SKM-1 treated with dmso at 0.1 percent for 144 hours (cell line): ENCODE results near the gene DOCK4.
"Not testable (repeated sequence)": the region's sequence is repeated elsewhere in the genome, so short reads cannot be mapped to it uniquely, and the experiment has no call there.

Experiments used
- DNase-seq: peaks from one replicate; lab custom pipeline; 2025; ENCODE audit not compliant: unreplicated experiment; lab: John Stamatoyannopoulos, UW

The DOCK4 gene

DNA sequence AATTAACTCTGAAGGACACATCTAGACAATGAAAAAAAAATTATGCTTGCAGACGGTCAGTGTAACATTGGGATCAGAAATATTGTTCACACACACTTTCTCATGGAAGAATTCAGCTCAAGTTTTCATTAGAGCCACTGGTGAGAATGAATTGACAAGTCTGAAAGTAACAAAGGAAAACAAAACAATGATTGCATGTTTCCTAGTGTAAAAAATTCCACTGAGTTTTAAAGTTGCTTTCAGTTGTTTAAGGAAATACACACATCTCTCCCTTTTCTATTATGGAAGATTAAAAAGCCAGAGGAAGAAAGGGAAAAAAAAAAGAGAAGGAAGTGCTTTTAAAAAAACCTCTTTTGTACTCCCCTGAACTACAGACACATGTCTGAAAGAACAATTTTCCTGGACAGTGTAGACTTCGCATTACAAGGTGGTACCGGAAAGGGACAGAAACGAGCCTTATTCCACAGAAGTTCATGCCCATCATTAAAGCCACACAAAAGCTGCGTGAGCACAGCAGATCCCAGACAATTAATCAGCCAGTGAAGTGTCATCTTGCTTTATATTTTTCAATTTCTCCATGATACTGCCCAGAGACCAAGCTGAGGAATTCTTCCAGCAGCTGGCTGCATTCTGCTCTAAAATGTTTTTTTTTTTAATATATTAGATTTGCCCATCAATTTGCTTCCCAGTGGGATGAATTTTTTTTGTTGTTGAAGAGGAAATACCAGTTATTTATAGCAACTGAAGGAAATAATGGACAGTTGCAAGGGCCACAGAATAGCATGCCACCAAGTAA lies 294.8 kb downstream of the DOCK4 start:
- DNase-seq, result no peak

DNA sequence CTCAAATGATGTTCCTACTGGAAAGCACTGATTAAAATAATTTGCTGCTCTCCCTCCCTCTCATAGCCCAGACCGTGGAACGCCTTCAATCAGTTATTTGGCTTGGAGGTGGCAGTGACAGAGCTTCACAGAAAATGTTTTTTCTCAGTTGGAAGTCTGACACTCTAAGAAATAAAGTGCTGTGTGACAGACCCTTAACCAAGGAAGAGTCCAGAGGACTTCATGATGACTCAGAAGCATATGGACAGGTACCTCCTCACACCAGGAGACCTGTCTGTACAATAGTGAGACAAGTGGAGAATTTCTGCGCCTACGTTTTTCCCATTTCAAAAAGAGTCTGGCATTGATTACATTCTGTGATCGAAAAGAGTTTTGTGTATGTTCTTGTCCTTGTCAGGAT lies 295.5 kb downstream of the DOCK4 start:
- DNase-seq, result no peak

DNA sequence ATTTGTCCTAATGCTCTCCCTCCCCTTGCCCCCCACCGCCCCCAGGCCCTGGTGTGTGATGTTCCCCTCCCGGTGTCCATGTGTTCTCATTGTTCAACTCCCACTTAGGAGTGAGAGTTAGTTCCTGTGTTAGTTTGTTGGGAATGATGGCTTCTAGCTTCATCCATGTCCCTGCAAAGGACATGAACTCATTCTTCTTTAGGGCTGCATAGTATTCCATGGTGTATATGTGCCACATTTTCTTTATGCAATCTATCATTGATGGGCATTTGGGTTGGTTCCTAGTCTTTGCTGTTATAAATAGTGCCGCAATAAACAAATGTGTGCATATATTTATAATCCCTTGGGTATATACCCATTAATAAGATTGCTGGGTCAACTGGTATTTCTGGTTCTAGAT lies 297.5 kb downstream of the DOCK4 start:
- DNase-seq, result not testable (repeated sequence)

DNA sequence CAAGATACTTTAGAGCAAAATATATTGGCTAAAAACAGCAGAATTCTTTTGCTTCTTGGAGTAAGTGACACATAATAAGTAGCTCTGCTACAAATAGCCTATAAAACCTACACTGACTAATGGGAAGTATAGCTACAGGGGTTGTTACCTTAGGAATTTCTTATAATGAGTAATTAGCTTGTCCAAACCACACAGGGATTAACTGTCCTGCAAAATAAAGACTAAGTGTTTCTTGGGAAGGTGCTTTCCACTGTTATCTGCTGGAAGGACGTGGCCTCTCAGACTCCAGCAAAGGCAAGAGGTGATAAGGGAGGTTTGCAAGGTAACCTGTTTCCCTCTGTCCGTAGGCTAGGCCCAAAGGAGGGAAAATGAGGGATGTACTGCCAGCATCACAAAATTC lies 302.4 kb downstream of the DOCK4 start:
- DNase-seq, result no peak

DNA sequence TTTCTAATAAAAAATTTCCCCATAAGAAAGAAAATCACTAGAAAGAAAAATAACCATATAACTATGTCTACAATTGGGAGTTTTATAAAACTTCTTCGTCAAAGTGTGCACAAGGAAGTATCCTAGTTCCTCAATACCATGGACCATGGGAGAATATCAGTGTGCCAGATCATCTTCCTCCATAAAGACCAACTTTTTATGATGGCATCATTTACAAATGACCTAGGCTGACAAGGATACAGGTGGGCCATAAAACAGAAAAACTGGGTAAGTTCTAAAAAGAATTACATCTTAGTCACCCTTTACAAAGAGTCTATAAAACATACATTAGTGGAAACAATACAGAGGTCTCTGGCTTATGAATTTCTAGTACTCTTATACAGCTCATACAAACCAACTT lies 303.2 kb downstream of the DOCK4 start:
- DNase-seq, result no peak

DNA sequence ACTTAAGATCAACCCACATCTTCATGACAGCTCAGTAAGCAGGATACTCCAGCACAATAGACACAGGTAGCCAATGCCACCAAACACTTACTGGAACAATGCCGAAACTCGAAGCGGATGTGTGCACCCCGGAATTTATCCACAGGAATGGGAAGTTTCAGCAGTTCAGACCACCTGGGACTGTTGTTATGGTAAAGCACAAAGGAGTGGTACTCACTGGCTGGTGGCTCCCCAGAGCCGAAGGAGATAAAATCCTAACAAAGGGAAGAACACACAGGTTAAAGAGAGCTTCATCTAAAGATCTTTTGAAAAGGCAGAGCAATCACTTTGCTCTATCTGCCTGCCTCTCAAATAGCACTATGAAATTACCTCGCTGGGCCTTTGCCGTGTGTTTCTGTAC lies 305.9 kb downstream of the DOCK4 start:
- no peak for DNase-seq

DNA sequence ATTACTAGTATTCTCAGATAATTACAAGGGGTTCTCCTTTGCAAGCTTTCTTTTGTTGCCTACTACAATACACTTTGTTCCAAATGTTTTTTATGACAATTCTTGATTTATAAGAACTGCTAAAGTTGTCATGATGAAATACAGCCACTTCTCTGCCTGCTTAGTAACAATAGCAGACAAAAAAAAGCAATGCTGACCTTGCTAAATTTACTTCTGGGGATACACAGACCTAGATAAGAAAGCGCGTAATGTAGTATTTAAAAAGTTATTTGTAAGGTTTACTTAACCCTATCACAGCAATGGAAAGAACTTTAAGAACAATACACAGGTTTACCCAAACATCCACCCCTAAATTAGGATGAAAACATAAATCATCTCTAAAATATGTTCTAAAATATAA lies 311.1 kb downstream of the DOCK4 start:
- DNase-seq, result no peak

DNA sequence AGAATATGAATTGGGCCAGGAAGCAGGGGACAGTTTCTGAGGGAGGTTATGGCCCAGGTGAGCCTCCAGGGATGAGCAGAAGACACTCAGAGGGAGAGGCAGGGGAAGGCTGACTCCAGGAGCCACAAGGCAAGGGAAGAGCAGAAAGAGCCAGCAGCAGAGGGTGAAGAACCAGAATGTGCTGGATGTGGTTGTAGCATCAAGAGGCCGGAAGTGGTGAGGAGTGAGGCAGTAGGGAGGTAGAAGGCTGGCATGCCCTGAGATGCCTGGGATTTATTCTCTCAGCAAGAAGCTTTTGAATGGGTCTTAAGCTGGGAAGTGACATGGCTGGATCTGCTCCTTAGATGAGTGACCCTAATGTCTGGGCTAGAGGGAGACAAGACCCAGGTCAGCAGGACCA lies 311.7 kb downstream of the DOCK4 start:
- no peak for DNase-seq

DNA sequence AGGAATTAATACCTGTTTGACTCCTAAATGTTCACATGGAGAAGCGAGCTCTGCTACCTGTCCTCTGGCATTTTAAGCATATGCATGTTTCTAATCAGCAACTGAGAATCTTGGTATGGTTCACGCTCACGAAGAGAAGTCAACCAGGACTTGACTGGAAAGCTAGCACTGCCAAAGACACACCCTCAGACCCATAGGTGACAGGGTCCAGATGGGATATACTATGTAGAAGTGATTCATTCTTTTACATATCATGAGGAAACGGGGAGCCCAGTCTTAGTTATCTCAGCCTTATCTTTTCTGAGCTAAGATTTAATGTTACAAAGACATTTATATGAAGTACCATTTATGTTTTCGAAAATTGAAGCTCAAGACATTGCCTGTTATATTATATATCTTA lies 313.0 kb downstream of the DOCK4 start:
- DNase-seq, result no peak

DNA sequence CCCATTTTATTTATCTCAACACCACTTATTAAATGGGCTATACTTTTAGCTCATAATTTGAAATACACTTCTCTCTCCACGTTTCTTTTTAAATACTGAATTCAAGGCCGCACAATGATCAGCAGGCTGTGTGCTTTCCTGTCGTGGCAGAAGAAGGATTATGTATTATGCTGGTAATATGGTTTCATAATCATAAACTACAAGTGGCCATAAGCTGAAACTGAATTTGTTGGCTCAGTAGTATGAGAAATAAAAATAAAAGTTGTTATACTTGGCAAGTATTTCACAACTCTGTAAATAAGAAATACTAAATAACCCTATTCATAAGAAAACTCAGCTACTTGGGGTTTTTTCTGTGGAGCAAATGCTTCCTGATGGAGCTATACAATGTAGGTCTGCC lies 313.6 kb downstream of the DOCK4 start:
- DNase-seq, result no peak

DNA sequence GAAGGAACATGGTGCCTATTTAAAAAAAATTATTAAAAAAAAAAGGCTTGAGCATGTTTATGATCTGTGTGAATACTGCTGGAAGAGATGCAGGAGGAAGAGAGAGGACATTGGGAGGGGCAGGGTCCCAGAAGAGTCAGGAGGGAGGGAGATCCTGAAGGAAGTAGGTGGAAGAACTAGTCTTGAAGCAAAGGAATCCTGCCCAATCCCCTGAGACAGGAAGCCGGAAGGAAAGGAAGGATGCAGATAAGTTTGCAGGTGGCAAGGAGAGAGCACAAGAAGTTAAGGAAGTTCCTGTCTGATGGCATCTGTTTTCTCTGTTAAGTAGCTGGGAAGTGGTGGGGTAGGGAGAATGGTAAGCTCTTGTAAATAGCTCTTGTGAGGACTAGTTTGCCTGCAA lies 318.5 kb downstream of the DOCK4 start:
- DNase-seq, result no peak

DNA sequence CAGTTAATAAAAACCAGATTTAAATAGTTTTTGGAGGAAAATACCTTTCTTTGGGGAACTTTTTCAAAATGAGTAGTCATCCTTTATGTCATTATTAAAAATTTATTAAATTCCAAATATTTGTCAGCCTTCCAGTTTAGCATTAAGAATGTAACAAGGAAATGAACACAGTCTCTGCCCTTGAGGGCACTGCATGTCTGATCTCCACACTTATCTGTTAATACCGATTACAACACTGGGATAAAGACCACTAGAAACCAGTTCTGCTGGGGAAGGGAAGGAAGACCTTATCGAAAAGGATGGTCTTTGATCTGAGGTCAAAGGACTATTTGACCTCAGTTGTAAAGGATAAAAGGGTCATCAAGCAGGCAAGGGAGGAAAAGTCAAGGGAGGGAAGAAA lies 320.0 kb downstream of the DOCK4 start:
- DNase-seq, result no peak

DNA sequence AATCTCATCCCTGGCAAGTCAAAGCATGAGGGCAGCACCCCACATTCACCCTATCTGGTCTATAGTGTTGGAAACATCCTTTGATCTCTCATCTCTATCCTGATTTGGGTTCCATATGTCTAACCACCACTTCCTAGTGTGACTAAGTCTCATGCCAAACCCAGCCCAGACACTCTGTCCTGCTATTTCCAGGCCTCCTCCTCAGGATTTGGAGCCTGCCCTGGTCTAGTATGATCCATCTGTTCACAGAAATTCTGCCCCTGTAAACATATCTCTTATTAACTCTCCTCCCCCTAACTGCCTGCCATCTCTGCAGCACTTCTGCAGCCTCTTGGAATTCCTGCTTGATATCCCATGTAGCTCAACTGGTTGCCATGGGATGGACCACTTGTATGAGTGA lies 323.0 kb downstream of the DOCK4 start:
- no peak for DNase-seq

DNA sequence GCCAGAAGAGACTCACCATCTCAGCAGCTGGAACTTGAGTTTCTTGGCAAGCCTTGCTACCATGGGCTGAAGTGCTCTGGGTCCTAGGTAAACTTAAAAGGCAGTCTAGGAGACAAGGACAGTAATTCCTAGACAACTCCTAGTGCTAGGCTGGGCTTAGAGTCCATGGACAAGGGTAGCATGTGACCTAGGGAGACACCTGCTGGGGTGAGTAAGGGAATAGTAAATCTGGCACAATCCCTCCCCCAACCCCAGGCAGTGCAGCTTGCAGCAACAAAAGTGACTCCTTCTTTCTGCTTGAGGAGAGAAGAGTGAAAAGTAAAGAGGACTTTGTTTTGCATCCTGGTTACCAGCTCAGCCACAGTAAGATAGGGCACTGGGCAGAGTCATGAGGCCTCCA lies 327.4 kb downstream of the DOCK4 start:
- no peak for DNase-seq

DNA sequence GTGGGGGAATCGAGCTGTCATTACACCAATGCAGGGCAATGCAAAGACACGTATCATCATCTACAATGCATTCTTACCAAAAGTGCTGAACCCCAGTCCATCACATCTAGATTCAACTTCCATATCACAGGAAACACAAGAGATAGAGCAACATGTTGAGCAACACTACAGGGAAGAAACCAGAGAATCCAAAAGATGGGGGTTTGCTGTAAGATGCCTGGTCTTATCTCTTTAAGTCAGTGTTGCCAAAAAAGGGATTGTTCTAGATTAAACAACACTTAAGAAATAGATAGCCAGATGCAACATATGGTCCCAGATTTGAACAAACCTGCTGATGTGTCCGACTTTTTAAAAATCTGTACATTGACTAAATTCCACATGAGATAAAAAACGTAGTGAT lies 328.3 kb downstream of the DOCK4 start:
- DNase-seq, result no peak

DNA sequence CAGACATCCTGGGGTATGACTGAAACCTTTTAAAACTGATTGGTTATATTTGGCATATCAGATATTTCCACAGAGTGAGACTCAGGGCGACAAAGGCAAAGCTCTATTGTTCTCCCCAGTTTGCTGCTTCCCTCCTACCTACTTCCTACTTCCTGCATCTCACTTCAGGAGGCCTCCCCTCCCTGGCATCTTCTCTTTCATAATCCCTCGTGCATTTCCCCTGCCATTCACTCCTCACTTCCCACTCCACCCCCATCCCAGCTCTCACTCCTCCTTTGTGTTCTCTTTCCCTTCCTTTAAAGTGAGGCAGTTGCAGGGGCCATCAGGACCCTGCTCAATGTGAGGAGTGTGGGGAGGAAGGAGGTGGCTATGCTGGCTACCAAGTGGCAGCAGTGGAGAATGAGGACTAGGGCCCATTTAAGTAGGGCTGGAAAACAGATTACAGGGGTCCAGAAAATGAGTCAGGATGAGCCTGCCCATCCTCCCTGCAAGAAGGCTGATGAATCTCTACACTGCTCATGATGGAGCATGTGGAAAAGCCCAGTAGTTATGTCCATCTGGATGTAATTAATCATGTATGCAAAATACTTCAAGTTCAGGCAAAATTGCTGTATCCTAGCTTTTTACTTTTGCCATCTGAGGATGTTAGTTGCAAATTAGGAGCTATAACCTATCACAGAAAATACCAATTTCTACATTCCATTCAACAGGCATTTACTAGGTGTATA lies 332.1 kb downstream of the DOCK4 start:
- DNase-seq, result peak; percentile 4

DNA sequence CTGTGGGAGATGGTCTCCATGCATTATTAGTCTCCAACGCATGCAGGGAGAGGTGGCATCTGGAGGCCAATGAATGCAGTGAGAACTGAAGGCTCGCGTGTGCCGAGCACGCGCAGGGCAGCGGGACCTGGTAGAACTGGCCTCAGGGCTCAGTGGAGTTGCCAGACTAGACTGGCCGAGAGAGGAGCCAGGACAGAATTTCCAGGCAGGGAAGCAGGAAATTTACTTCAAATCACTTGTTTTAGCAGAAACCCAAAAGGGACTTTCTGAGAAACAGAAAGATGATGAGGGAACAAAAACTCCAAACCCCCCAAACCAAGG lies 332.9 kb downstream of the DOCK4 start:
- DNase-seq, result no peak

DNA sequence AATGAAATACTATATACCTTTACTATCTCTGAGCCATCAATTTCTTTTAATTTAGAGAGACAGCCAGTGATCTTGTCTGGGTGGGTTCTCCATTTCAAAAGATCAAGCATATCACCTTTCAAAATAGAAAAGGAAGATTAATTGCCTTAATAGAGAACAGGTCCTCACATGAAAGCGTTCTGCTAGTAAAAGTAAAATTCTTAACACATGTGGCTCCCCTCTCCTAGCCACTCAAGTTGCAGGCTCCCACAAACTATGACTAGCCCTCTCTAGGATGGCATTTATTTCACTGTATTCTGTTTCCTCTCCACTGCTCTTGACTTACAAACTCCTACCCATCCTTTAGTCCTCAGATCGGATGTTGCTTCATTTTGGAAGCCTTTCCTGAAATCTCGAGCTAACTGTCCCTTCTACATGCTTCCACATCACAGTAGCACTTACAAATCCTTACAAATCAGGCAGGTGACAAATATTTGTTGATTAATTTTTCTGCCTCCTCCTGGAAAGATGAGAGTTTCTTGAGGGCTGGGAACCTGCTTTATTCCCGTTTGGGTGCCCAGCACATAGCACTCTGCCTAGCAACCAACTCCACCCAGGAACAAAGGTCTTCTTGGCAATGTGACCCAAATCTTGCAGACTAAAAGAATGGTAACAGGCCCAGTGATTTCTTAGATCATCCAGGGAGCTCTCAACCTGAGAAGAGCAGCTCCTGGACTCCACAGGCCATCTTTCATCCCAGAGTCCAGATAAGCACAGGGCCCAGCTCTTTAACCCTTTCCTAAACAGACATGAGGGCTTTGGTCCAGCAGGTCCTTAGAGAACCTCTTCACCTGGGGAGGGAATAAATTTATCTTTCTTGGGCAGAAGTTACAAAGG lies 333.5 kb downstream of the DOCK4 start:
- no peak for DNase-seq

DNA sequence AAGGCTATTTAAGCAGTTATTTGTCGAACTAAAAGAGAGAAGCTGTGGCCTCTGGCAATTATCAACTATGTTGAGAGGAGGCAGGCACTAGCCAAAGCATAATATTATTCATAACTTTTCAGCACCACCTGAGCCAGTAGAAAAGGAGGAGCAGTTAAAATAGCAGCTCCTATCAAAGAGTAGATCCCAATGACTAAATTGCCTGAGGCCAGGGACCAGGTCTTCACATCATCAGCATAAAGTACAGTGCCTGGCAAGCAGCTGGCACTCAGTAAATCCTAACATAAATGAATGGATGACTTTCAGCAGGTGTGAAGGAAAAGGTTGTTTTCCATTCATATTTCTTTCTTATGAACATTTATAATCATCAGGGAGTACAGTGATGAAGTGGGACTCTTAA lies 334.9 kb downstream of the DOCK4 start:
- no peak for DNase-seq

DNA sequence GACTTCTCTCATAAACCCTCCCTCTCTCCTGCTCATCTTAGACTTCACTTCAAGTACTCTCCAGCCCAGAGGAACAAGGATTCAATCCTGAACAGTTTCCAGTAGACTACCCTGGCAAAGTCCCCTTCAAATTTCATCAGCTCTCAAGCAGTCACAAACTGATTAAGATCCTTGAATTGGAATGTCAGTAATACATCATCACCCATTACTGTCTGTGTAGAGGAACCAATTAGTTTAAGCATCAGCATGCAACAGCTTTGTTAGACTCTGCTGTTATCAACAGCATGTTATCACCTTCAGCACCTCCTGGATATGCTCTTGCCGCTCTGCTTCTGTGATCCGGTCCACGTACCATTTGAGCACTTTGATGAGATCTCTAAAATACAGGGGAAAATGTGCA lies 336.9 kb downstream of the DOCK4 start:
- DNase-seq, result no peak

DNA sequence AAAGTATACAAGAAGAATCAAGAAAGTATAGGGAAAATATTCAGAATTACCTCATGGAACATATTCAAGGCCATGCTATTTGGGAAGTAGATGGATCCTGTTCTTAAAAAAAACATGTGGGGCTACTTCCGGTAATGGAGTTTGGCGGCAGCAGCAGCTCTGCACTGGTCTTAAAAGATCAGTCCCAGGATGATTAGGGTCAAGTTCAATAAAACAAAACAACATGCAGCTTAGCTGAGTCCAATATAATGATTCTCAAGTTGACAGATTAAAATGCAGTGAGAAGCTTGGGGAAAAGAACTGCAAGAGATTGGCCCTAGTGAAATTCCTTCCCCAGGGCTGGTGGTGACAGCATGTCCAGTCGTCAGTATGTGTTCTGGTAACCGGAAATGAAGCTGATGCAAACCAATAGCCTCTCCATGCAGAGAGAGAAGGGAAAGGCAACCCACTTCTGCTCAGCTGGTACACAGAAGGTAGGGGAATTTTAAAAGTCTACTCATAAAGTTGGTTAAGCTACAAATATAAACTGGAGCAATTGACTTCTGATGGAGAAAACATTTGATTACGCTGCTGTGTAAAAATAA lies 338.8 kb downstream of the DOCK4 start:
- DNase-seq, result no peak

DNA sequence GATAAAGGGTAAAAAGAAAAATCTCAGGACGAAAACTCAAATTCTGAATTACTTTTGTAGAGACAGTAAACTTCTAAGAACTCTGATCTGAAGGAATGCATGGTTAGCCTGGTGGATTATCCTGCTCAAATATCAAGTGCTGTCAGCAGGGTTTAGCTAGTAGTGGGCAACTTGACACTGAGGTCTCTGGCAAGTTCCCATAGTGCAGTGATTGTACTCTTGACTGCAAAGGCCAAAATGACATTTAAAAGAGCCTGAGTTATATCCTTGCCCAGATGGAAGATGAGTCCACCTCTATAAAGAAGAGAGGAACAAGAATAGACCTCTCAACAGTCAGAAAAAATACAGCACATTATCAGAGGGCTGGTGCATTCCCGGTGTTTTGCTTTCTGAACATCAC lies 339.4 kb downstream of the DOCK4 start:
- no peak for DNase-seq
